B cell (primary cell): ENCODE data around the gene DUSP14. TPM values are rescaled to one million over a fixed set of nuclear protein-coding genes. Genes with fewer than 3 reads are reported as not detected.

Experiments
- ATAC-seq: fragments of 200-7000 bp; cut with Tn5 transposase; one replicate; pipeline ENCODE4 v1.10.0; 2021; ENCODE audit warnings: low read depth, mild to moderate bottlenecking, moderate number of reproducible peaks, moderate library complexity
- CTCF ChIA-PET: fragments of 350-600 bp; sonication (Branson Sonifier 250); formaldehyde crosslinking; loops from one replicate; lab custom pipeline; 2021; ENCODE audit warnings: antibody characterized with exemption, inconsistent platforms; lab: Charles Lee
- POLR2A ChIA-PET: fragments of 350-600 bp; sonication (Branson Sonifier 250); formaldehyde crosslinking; loops from one replicate; lab custom pipeline; 2021; ENCODE audit warnings: antibody characterized with exemption; lab: Charles Lee
- DNase-seq: peaks from one replicate; pipeline ENCODE4 v3.0.0; 2013
- H2AFZ ChIP-seq: 2 replicates; pipeline ENCODE4 v1.6.1; 2012; ENCODE audit warnings: mild to moderate bottlenecking, low read depth, low read length; ENCODE audit not compliant: insufficient read depth, poor library complexity, severe bottlenecking
- H3K27ac ChIP-seq, 2 donors: 1 replicate in 1 of 2; 2 replicates in 1 of 2; pipeline ENCODE4 v1.5.1; 2012 to 2013; ENCODE audit warnings: low read length in 2 of 2, mild to moderate bottlenecking in 2 of 2, moderate library complexity in 1 of 2
- H3K27me3 ChIP-seq, 4 experiments: fragments of 200-600 bp in 1 of 4; sonication (generic) in 1 of 4; replicated peaks in 1 of 4; 1 replicate in 2 of 4; 2 replicates in 2 of 4; pipeline versions ENCODE4 v1.6.1 to v1.7.0; 2013 to 2016; ENCODE audit warnings: low read length in 3 of 4, mild to moderate bottlenecking in 2 of 4, mixed read lengths in 1 of 4, moderate library complexity in 1 of 4; ENCODE audit not compliant: insufficient read depth in 4 of 4, control insufficient read depth in 3 of 4; ENCODE audit errors: control extremely low read depth in 1 of 4
- H3K36me3 ChIP-seq, 2 experiments: replicated peaks in 1 of 2; 1 replicate in 1 of 2; 2 replicates in 1 of 2; pipeline versions ENCODE4 v1.6.1 to v1.7.1; 2013; ENCODE audit warnings: low read length in 1 of 2; ENCODE audit not compliant: insufficient read depth in 2 of 2, control insufficient read depth in 1 of 2; ENCODE audit errors: control extremely low read depth in 1 of 2, extremely low read depth in 1 of 2
- H3K4me1 ChIP-seq, 2 donors: fragments of 200-600 bp in 1 of 2; sonication (generic) in 1 of 2; 1 replicate in 1 of 2; 2 replicates in 1 of 2; pipeline versions ENCODE4 v1.5.1 to v1.6.1; 2013 to 2017; ENCODE audit warnings: low read length in 2 of 2; ENCODE audit not compliant: control insufficient read depth in 2 of 2, insufficient read depth in 2 of 2
- H3K4me2 ChIP-seq: replicated peaks from 2 replicates; pipeline ENCODE3; 2012; ENCODE audit warnings: mild to moderate bottlenecking, low read depth, low read length; ENCODE audit not compliant: poor library complexity, severe bottlenecking
- H3K4me3 ChIP-seq, 5 experiments: fragments of 200-600 bp in 1 of 5; sonication (generic) in 1 of 5; 1 replicate in 3 of 5; 2 replicates in 2 of 5; pipeline versions ENCODE4 v1.5.1 to v1.7.0; 2011 to 2016; ENCODE audit warnings: low read length in 4 of 5, mild to moderate bottlenecking in 4 of 5, low read depth in 2 of 5, control low read depth in 1 of 5, moderate library complexity in 1 of 5; ENCODE audit not compliant: insufficient read depth in 1 of 5; ENCODE audit errors: control extremely low read depth in 1 of 5, extremely low read depth in 1 of 5
- H3K79me2 ChIP-seq: fragments of 200-600 bp; sonication (generic); one replicate; pipeline ENCODE4 v1.6.0; 2016; ENCODE audit warnings: low read length; ENCODE audit not compliant: control insufficient read depth, insufficient read depth
- H3K9ac ChIP-seq: fragments of 200-600 bp; sonication (generic); 2 replicates; pipeline ENCODE4 v1.6.1; 2017; ENCODE audit warnings: mild to moderate bottlenecking, low read length, moderate library complexity
- H3K9me3 ChIP-seq, 3 donors: one replicate each; pipeline versions ENCODE4 v1.6.1 to v1.7.1; 2013; ENCODE audit warnings: low read length in 2 of 3; ENCODE audit not compliant: control insufficient read depth in 2 of 3, insufficient read depth in 1 of 3; ENCODE audit errors: control extremely low read depth in 1 of 3
- H4K20me1 ChIP-seq: 2 replicates; pipeline ENCODE4 v1.6.0; 2012; ENCODE audit warnings: mild to moderate bottlenecking, low read length; ENCODE audit not compliant: insufficient read depth, control insufficient read depth, poor library complexity, severe bottlenecking
- H3K27ac Mint-ChIP-seq: one replicate; pipeline ENCODE4 v1.8.0; 2021; ENCODE audit warnings: mixed read lengths
- H3K27me3 Mint-ChIP-seq: one replicate; pipeline ENCODE4 v1.8.0; 2021; ENCODE audit warnings: mixed read lengths
- H3K4me1 Mint-ChIP-seq: one replicate; pipeline ENCODE4 v1.8.0; 2021; ENCODE audit warnings: mixed read lengths
- H3K4me3 Mint-ChIP-seq: one replicate; pipeline ENCODE4 v1.8.0; 2021; ENCODE audit warnings: mixed read lengths
- H3K9me3 Mint-ChIP-seq: one replicate; pipeline ENCODE4 v1.8.0; 2022; ENCODE audit warnings: mixed read lengths; ENCODE audit not compliant: insufficient read depth
- EZH2 ChIP-seq: IDR thresholded peaks from 2 replicates; pipeline ENCODE4 v1.6.1; 2012; ENCODE audit warnings: borderline replicate concordance, low read depth, mild to moderate bottlenecking, moderate library complexity, low read length; ENCODE audit not compliant: insufficient read depth, poor library complexity, severe bottlenecking
- WGBS: methylation state at CpG from one replicate; pipeline ENCODE4 v1.1.5; 2013; ENCODE audit warnings: missing lambda C conversion rate; ENCODE audit not compliant: insufficient coverage; 5-methylcytosine and 5-hydroxymethylcytosine counted together
- intact Hi-C: fragments of 100-400 bp; cut with micrococcal nuclease; formaldehyde crosslinking; loops from one replicate; pipeline ENCODE4 v1.10.0; 2022
- polyA plus RNA-seq: library from polyadenylated mRNA; depleted of rRNA; stranded (reverse); fragments of >200 nt; gene quantifications from 2 replicates; pipeline ENCODE4 v1.2.3, GENCODE V29; 2012
- total RNA-seq, 2 donors: library from RNA; stranded (reverse); fragments of 120-200 nt in 1 of 2; gene quantifications; 1 replicate in 1 of 2; 2 replicates in 1 of 2; pipeline versions ENCODE4 v1.2.3 to v1.2.4, GENCODE V29; 2013 to 2022
- TF ChIP-seq, protein P1 (sequence below): fragments of 200-600 bp; IDR thresholded peaks from one replicate; pipeline ENCODE4 v1.8.0; 2022; ENCODE audit warnings: antibody characterized with exemption, mild to moderate bottlenecking

DUSP14 gene
- total and polyA plus RNA-seq, 2 donors (not counting 1 experiment from before 2014, with no cell fraction given): 3.1 to 5.1 TPM

DNA sequence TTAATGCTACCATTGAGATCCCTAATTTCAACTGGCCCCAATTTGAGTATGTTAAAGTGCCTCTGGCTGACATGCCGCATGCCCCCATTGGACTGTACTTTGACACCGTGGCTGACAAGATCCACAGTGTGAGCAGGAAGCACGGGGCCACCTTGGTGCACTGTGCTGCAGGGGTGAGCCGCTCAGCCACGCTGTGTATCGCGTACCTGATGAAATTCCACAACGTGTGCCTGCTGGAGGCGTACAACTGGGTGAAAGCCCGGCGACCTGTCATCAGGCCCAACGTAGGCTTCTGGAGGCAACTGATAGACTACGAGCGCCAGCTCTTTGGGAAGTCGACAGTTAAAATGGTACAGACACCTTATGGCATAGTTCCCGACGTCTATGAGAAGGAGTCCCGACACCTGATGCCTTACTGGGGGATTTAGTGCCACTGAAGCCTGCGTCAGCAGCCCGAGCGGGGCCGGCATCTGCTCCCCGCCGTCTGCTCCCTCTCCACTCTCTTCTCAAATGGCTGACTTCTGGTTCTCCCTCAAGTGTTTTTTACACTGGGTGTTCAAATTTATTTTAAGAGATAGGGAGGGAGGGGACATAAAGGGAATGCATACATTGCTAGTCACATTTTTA lies 22.9 kb downstream of the DUSP14 start:
- H3K4me3 ChIP-seq: no peak overlapping the region
- H3K9me3 Mint-ChIP-seq: no peaks in the 10 kb centered on the region
- peaks cover 7 to 28% of the 10 kb centered on the region in 2 experiments for H3K36me3 ChIP-seq
- TF ChIP-seq, protein P1, sequence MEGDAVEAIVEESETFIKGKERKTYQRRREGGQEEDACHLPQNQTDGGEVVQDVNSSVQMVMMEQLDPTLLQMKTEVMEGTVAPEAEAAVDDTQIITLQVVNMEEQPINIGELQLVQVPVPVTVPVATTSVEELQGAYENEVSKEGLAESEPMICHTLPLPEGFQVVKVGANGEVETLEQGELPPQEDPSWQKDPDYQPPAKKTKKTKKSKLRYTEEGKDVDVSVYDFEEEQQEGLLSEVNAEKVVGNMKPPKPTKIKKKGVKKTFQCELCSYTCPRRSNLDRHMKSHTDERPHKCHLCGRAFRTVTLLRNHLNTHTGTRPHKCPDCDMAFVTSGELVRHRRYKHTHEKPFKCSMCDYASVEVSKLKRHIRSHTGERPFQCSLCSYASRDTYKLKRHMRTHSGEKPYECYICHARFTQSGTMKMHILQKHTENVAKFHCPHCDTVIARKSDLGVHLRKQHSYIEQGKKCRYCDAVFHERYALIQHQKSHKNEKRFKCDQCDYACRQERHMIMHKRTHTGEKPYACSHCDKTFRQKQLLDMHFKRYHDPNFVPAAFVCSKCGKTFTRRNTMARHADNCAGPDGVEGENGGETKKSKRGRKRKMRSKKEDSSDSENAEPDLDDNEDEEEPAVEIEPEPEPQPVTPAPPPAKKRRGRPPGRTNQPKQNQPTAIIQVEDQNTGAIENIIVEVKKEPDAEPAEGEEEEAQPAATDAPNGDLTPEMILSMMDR: no peak
- TF ChIP-seq EZH2: no peak
- no peak for ATAC-seq
- H3K79me2 ChIP-seq: no peaks in the 10 kb centered on the region
- intact Hi-C loops: no loop called here
- POLR2A ChIA-PET: interaction anchor here (0.6 kb wide), 1 partner anchor 1969 kb away, joined by 6 read pairs; no protein-coding TSS in a partner anchor
- no peak overlapping the region for H3K4me2 ChIP-seq
- no peaks in the 10 kb centered on the region for H4K20me1 ChIP-seq
- H3K4me1 Mint-ChIP-seq: no peaks in the 10 kb centered on the region
- H3K27me3 Mint-ChIP-seq: no peaks in the 10 kb centered on the region
- H3K4me3 Mint-ChIP-seq: no peak overlapping the region
- WGBS: 97% methylated on average over 23 of the region's 24 CpGs
- no peak overlapping the region for H3K27ac Mint-ChIP-seq
- H3K27me3 ChIP-seq: no peaks in the 10 kb centered on the region
- no peak overlapping the region for H3K27ac ChIP-seq
- no peaks in the 10 kb centered on the region for H3K9me3 ChIP-seq
- no peaks in the 10 kb centered on the region for H3K4me1 ChIP-seq
- CTCF ChIA-PET: interaction anchor here (0.6 kb wide), 1 partner anchor 31 kb away, joined by 3 read pairs; no protein-coding TSS in a partner anchor
- no peak for DNase-seq
- no peak overlapping the region for H3K9ac ChIP-seq
- no peak overlapping the region for H2AFZ ChIP-seq

DNA sequence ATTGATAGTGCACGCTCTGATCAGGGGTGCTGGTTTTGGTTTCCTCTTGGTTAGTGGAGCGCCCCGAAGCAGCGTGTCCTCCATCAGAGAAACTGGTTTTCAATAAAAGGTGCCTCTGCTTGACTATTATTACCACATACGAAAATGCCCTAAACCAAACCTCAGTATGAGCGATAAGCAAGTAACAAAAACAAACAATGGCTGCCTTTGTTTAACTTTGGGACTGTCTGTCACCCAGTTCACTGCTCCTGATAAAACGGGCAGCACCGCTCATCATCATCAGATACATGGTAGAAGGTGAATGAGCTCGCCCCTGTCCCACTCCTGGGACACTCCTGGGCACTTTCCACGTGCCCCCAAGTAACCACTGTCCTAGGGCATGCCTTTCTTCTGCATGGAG lies 24.0 kb downstream of the DUSP14 start:
- H3K36me3 ChIP-seq: peaks cover 9 to 39% of the 10 kb centered on the region in 2 experiments

More for the DNA sequence above, 24.0 kb downstream of the DUSP14 start:
- no peaks in the 10 kb centered on the region for H3K9me3 Mint-ChIP-seq
- Histone ChIP-seq H3K4me2 (no peak overlapping the region), H3K9ac (no peak overlapping the region), H3K79me2 (no peaks in the 10 kb centered on the region), H3K9me3 (no peaks in the 10 kb centered on the region), H3K27me3 (no peaks in the 10 kb centered on the region), H3K27ac (no peak overlapping the region), H4K20me1 (no peaks in the 10 kb centered on the region), H3K4me3 (no peak overlapping the region), H2AFZ (no peak overlapping the region), H3K4me1 (no peaks in the 10 kb centered on the region)
- WGBS: 100% methylated on average over 7 of the region's 10 CpGs
- no peak overlapping the region for H3K27ac Mint-ChIP-seq
- no peak overlapping the region for H3K4me3 Mint-ChIP-seq
- ChIA-PET CTCF (no interaction called here), POLR2A (no interaction called here)
- intact Hi-C loops: no loop called here
- H3K4me1 Mint-ChIP-seq: no peaks in the 10 kb centered on the region
- no peaks in the 10 kb centered on the region for H3K27me3 Mint-ChIP-seq
- ATAC-seq: no peak
- no peak for DNase-seq
- no peak for TF ChIP-seq EZH2
- TF ChIP-seq, protein P1: no peak
